Vagina (tissue), 2 donors: Measurements from ENCODE around the gene SLC36A3.

ENCODE experiments used
- CTCF ChIP-seq, 3 experiments: fragments of 450-650 bp in 2 of 3; fragments of 200-600 bp in 1 of 3; sonication (generic) in 1 of 3; IDR thresholded peaks; one replicate each; pipeline ENCODE4 v1.5.1; 2017 to 2019; ENCODE audit warnings: antibody characterized with exemption in 3 of 3, mild to moderate bottlenecking in 2 of 3, moderate library complexity in 2 of 3
- POLR2A ChIP-seq, 2 donors: fragments of 450-650 bp; IDR thresholded peaks; one replicate each; pipeline ENCODE4 v1.6.1; 2017; ENCODE audit warnings: antibody characterized with exemption in 2 of 2, mild to moderate bottlenecking in 2 of 2, moderate library complexity in 2 of 2

- no peak for TF ChIP-seq POLR2A (IDR thresholded peaks at IDR 0.05)
- TF ChIP-seq CTCF (IDR thresholded peaks at IDR 0.05) = no peak
Measured at GRCh38 chr5:151257731-151258181, 45.8 kb downstream of the SLC36A3 start.
